ENCODE data around the gene LDB1. TPM values are rescaled to one million over a fixed set of nuclear protein-coding genes. Genes with fewer than 3 reads are reported as not detected.

LDB1 gene
- total and polyA plus RNA-seq, 10 of the 15 experiments (the other 5 are each of a cell fraction or from before 2014, with no cell fraction given): 1.7 to 71.5 (median 36.9) TPM

GRCh38 chr10:102152545-102152890 is 32.4 kb upstream of the LDB1 start (continued):
- 0 out of 2 replicates have a peak, but pooled peaks have one; percentile 23 for TF ChIP-seq ZNF687 (IDR thresholded peaks at IDR 0.05)
- TF ChIP-seq JUND (IDR thresholded peaks at IDR 0.05; ENCODE audit: low read depth, low read length): no peak
- 0 out of 2 replicates have a peak, but pooled peaks have one; percentile 13 for TF ChIP-seq MTA3 (IDR thresholded peaks at IDR 0.05; ENCODE audit: borderline replicate concordance, low read length)
- no peak for TF ChIP-seq EZH2 (IDR thresholded peaks at IDR 0.05; ENCODE audit: borderline replicate concordance, control insufficient read depth, low read depth, low read length)
- 0 out of 2 replicates have a peak, but pooled peaks have one; percentile 57 for TF ChIP-seq LARP7 (IDR thresholded peaks at IDR 0.05)
- TF ChIP-seq NFIC (IDR thresholded peaks at IDR 0.05; ENCODE audit: low read depth, low read length): no peak
- TF ChIP-seq KAT2A (conservative IDR thresholded peaks at IDR 0.05; ENCODE audit: control insufficient read depth, low read depth, low read length): no peak

All from GM12878 (cell line).